Neural cell (in vitro differentiated cells): ENCODE data around the gene EHBP1. TPM values are rescaled to one million over a fixed set of nuclear protein-coding genes. Genes with fewer than 3 reads are reported as not detected.

Experiments used
- H2AFZ ChIP-seq: fragments of 200-600, 300-800 bp; sonication (generic), shearing (Covaris generic); 2 replicates; pipeline ENCODE4 v1.6.0; 2014; ENCODE audit warnings: low read depth, mild to moderate bottlenecking, antibody characterized with exemption, low read length, moderate library complexity
- H3F3A ChIP-seq: fragments of 200-600 bp; shearing (Covaris generic); 2 replicates; pipeline ENCODE4 v1.6.1; 2016; ENCODE audit warnings: mild to moderate bottlenecking, moderate library complexity, mixed read lengths, antibody characterized with exemption, low read length; ENCODE audit not compliant: insufficient read depth, poor library complexity, severe bottlenecking
- H3K27ac ChIP-seq: fragments of 200-600, 300-800 bp; sonication (generic), shearing (Covaris generic); 2 replicates; pipeline ENCODE4 v1.5.1; 2014; ENCODE audit warnings: mild to moderate bottlenecking, low read length, moderate library complexity
- H3K27me3 ChIP-seq: fragments of 300-800, 200-600 bp; sonication (generic), shearing (Covaris generic); 2 replicates; pipeline ENCODE4 v1.6.0; 2014; ENCODE audit warnings: mild to moderate bottlenecking, low read depth, low read length, moderate library complexity; ENCODE audit not compliant: insufficient read depth
- H3K36me3 ChIP-seq: fragments of 300-800, 200-600 bp; sonication (generic), shearing (Covaris generic); 2 replicates; pipeline ENCODE4 v1.5.1; 2014; ENCODE audit warnings: mild to moderate bottlenecking, antibody characterized with exemption, low read length, moderate library complexity; ENCODE audit not compliant: insufficient read depth
- H3K4me2 ChIP-seq: fragments of 300-800, 200-600 bp; sonication (generic), shearing (Covaris generic); 2 replicates; pipeline ENCODE4 v1.6.0; 2014; ENCODE audit warnings: mild to moderate bottlenecking, low read length
- H3K4me3 ChIP-seq: fragments of 300-800, 200-600 bp; sonication (generic), shearing (Covaris generic); 2 replicates; pipeline ENCODE4 v1.5.1; 2014; ENCODE audit warnings: mild to moderate bottlenecking, low read length, moderate library complexity
- H3K79me2 ChIP-seq: fragments of 200-600 bp; shearing (Covaris generic); replicated peaks from 2 replicates; pipeline ENCODE4 v1.6.0; 2014; ENCODE audit warnings: mild to moderate bottlenecking, low read length, moderate library complexity; ENCODE audit not compliant: insufficient read depth
- H3K9ac ChIP-seq: fragments of 300-800, 200-600 bp; sonication (generic), shearing (Covaris generic); 2 replicates; pipeline ENCODE4 v1.6.1; 2016; ENCODE audit warnings: mild to moderate bottlenecking, low read length, mixed read lengths
- H3K9me2 ChIP-seq: fragments of 200-600 bp; shearing (Covaris generic); 2 replicates; pipeline ENCODE4 v1.6.1; 2016; ENCODE audit warnings: mild to moderate bottlenecking, low read length, mixed read lengths; ENCODE audit not compliant: insufficient read depth
- H3K9me3 ChIP-seq: fragments of 200-600, 300-800 bp; sonication (generic), shearing (Covaris generic); 2 replicates; pipeline ENCODE4 v1.6.1; 2016; ENCODE audit warnings: mild to moderate bottlenecking, mixed run types, low read length, moderate library complexity, mixed read lengths
- H4K20me1 ChIP-seq: fragments of 200-600 bp; shearing (Covaris generic); 2 replicates; pipeline ENCODE4 v1.6.1; 2016; ENCODE audit warnings: mild to moderate bottlenecking, mixed run types; ENCODE audit not compliant: insufficient read depth
- EP300 ChIP-seq: fragments of 450-650 bp; conservative IDR thresholded peaks from 2 replicates; pipeline ENCODE4 v1.6.1; 2014; ENCODE audit warnings: antibody characterized with exemption, mild to moderate bottlenecking, moderate library complexity; ENCODE audit not compliant: poor library complexity, severe bottlenecking
- EZH2 ChIP-seq: fragments of 200-600, 300-800 bp; shearing (Covaris generic), sonication (generic); IDR thresholded peaks from 2 replicates; pipeline ENCODE4 v1.6.1; 2014; ENCODE audit warnings: antibody characterized with exemption, low read length, borderline replicate concordance, mild to moderate bottlenecking; ENCODE audit not compliant: insufficient read depth, poor library complexity, severe bottlenecking
- MXI1 ChIP-seq: fragments of 450-650 bp; conservative IDR thresholded peaks from 2 replicates; pipeline ENCODE4 v1.6.1; 2014; ENCODE audit warnings: antibody characterized with exemption, mild to moderate bottlenecking; ENCODE audit not compliant: poor library complexity, severe bottlenecking
- POLR2AphosphoS5 ChIP-seq: IDR thresholded peaks from 2 replicates; pipeline ENCODE4 v1.6.1; 2012
- RAD21 ChIP-seq: fragments of 450-650 bp; conservative IDR thresholded peaks from 2 replicates; pipeline ENCODE4 v1.6.1; 2014; ENCODE audit warnings: antibody characterized with exemption, mild to moderate bottlenecking, moderate library complexity
- SMC3 ChIP-seq: fragments of 450-650 bp; conservative IDR thresholded peaks from 2 replicates; pipeline ENCODE4 v1.6.1; 2014; ENCODE audit warnings: antibody characterized with exemption, mild to moderate bottlenecking, moderate library complexity; ENCODE audit not compliant: poor library complexity
- TAF1 ChIP-seq: IDR thresholded peaks from 2 replicates; pipeline ENCODE4 v1.6.1; 2012; ENCODE audit warnings: low read depth
- polyA plus RNA-seq: library from polyadenylated mRNA; depleted of rRNA; stranded (reverse); fragments of >200 nt; gene quantifications from 2 replicates; pipeline ENCODE4 v1.2.3, GENCODE V29; 2014
- TF ChIP-seq, protein P1 (sequence below): IDR thresholded peaks from 2 replicates; pipeline ENCODE4 v1.6.1; 2012; ENCODE audit warnings: borderline replicate concordance
- TF ChIP-seq, protein P2 (sequence below): fragments of 450-650 bp; IDR thresholded peaks from 2 replicates; pipeline ENCODE4 v1.5.1; 2014; ENCODE audit warnings: antibody characterized with exemption, mild to moderate bottlenecking, moderate library complexity; ENCODE audit not compliant: poor library complexity, severe bottlenecking

Gene EHBP1
- polyA plus RNA-seq, 1 donor from 2014 or later = 52.6 TPM

DNA sequence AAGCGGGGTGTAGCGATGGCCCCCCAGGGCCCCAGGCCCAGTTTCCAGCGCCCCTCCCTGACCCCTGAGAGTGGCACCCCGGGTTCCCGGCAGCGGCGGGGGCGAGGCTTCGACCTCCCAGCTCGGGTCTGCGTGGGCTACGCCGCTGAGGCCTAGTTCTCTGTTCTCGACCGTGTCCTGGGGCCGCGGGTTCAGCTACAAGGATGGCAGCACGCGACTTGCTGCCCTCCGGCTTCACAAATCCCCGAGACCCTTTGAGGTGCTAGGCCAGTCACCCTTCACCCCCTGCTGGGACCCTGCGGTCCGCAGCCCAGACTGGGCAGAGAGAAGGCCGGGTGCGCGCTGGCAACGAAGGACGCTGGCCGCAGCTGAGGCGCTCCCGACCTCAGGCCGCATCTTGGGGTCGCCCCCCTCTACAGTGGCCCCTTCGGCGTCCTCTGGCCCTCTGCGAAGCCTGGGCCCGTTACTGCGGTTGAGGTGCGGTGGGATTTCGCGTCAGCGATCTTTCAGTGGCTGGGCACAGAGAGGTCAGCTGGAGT is 346.4 kb downstream of the EHBP1 start:
- no peaks in the 10 kb centered on the region for H3F3A ChIP-seq
- no peaks in the 10 kb centered on the region for H3K79me2 ChIP-seq
- TF ChIP-seq, protein P1, sequence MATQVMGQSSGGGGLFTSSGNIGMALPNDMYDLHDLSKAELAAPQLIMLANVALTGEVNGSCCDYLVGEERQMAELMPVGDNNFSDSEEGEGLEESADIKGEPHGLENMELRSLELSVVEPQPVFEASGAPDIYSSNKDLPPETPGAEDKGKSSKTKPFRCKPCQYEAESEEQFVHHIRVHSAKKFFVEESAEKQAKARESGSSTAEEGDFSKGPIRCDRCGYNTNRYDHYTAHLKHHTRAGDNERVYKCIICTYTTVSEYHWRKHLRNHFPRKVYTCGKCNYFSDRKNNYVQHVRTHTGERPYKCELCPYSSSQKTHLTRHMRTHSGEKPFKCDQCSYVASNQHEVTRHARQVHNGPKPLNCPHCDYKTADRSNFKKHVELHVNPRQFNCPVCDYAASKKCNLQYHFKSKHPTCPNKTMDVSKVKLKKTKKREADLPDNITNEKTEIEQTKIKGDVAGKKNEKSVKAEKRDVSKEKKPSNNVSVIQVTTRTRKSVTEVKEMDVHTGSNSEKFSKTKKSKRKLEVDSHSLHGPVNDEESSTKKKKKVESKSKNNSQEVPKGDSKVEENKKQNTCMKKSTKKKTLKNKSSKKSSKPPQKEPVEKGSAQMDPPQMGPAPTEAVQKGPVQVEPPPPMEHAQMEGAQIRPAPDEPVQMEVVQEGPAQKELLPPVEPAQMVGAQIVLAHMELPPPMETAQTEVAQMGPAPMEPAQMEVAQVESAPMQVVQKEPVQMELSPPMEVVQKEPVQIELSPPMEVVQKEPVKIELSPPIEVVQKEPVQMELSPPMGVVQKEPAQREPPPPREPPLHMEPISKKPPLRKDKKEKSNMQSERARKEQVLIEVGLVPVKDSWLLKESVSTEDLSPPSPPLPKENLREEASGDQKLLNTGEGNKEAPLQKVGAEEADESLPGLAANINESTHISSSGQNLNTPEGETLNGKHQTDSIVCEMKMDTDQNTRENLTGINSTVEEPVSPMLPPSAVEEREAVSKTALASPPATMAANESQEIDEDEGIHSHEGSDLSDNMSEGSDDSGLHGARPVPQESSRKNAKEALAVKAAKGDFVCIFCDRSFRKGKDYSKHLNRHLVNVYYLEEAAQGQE = no peak
- TF ChIP-seq POLR2AphosphoS5 (no peak), TAF1 (no peak), EZH2 (no peak), SMC3 (no peak), RAD21 (no peak), EP300 (no peak), MXI1 (no peak)
- TF ChIP-seq, protein P2, sequence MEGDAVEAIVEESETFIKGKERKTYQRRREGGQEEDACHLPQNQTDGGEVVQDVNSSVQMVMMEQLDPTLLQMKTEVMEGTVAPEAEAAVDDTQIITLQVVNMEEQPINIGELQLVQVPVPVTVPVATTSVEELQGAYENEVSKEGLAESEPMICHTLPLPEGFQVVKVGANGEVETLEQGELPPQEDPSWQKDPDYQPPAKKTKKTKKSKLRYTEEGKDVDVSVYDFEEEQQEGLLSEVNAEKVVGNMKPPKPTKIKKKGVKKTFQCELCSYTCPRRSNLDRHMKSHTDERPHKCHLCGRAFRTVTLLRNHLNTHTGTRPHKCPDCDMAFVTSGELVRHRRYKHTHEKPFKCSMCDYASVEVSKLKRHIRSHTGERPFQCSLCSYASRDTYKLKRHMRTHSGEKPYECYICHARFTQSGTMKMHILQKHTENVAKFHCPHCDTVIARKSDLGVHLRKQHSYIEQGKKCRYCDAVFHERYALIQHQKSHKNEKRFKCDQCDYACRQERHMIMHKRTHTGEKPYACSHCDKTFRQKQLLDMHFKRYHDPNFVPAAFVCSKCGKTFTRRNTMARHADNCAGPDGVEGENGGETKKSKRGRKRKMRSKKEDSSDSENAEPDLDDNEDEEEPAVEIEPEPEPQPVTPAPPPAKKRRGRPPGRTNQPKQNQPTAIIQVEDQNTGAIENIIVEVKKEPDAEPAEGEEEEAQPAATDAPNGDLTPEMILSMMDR = no peak
- H3K4me2 ChIP-seq = no peak overlapping the region
- H4K20me1 ChIP-seq = no peaks in the 10 kb centered on the region
- H3K4me3 ChIP-seq = no peak overlapping the region
- H3K9me2 ChIP-seq = no peaks in the 10 kb centered on the region
- H3K9ac ChIP-seq = no peak overlapping the region
- H3K36me3 ChIP-seq = no peaks in the 10 kb centered on the region
- no peak overlapping the region for H2AFZ ChIP-seq
- peaks cover 99% of the 10 kb centered on the region for H3K27me3 ChIP-seq
- H3K9me3 ChIP-seq = peaks cover 11% of the 10 kb centered on the region
- no peak overlapping the region for H3K27ac ChIP-seq

DNA sequence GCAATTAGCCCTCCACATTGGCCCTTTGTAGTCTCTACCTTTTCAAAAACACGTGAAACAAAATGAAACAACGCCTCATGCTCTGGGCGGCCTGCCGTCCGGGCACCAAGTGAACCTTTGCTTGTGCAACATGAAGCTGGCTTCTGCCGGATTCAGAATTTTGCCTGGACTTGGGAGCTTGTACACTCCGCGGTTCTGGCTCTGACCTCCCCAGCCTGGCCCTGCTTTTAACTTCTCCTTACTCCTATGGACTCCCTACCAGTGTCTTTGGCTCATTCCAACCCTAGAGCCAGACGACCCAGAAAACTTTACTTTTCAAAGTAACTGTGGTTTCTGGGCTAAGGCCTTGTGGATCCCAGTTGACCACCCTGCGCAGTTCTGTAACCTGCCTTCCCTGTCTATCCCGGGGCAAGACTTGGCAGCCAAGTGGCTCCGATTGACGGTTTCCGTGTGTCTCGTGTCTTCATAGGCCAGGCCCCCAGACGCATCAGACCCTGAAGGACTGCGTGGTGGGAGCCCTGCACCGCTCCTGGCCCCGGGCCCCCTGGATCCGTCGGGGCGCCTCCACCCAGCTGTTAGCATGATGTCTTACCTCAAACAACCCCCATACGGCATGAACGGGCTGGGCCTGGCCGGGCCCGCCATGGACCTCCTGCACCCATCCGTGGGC is 347.0 kb downstream of the EHBP1 start:
- Histone ChIP-seq H3K27ac (no peak overlapping the region), H3K4me2 (no peak overlapping the region), H3K4me3 (no peak overlapping the region), H3K79me2 (no peaks in the 10 kb centered on the region), H3F3A (no peaks in the 10 kb centered on the region), H4K20me1 (no peaks in the 10 kb centered on the region), H3K36me3 (no peaks in the 10 kb centered on the region), H3K9ac (no peak overlapping the region), H3K9me2 (no peaks in the 10 kb centered on the region), H2AFZ (no peak overlapping the region), H3K9me3 (peaks cover 14% of the 10 kb centered on the region), H3K27me3 (peaks cover 99% of the 10 kb centered on the region)
- TF ChIP-seq, protein P2 = no peak
- TF ChIP-seq SMC3 (no peak), TAF1 (no peak), EZH2 (no peak), POLR2AphosphoS5 (no peak), RAD21 (no peak), MXI1 (no peak), EP300 (no peak)
- TF ChIP-seq, protein P1 = no peak
